Measurements from ENCODE around the gene SFRP5.
A peak's percentile ranks its signal among the peaks of the same experiment; 100 is the strongest.

SFRP5 gene

DNA sequence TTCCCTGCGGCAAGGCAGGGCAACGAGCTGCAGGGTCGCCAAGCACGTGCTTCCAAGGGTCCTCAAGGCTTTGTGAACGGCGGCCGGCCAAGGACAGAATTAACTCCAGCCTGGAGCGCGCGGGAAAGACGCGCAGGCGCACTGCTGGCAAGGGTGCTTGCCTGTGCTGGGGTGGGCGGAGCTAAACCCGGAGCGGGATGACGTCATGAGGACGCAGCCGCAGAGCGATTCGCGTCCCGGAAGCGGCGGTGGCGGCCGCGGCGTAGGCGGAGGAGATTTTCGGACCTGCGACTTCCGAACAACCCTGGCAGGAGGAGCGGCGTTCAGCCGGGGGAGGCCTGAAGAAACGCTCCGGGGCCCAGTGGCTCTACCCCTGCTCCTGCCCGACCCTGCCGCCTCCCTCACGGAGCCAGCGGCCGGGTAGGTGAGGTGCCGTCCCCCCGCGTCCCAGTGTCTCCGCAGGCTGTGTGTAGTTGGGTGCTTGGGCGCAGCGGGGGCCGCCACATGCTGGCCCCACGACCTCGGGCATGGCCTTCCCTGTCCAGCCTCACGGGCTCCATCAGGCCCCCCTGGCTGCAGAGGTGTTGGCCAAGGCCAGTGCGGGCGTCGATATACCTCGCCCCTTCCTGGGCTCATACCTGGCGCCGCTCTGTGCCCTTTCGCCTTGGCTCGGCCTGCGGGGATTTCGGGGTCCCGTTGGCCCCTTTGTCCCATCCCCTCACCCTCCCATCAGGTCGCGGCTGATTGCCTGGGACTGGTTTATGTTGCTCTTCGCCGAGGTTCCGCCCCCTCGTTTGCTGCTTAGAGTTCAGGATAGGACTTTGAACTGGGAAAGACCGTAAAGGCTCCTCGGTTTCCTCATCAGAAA, 34.7 kb downstream of the SFRP5 start, which contains the start of gene ZFYVE27:
TSS of gene ZFYVE27 (plus strand) at position 227 of the 868 bp plus-strand sequence. CDS start 1,350 bp downstream, outside the sequence.
- peak; percentile 88 to 90 for DNase-seq (ENCODE audit: low read depth in 2 of 2)

DNA sequence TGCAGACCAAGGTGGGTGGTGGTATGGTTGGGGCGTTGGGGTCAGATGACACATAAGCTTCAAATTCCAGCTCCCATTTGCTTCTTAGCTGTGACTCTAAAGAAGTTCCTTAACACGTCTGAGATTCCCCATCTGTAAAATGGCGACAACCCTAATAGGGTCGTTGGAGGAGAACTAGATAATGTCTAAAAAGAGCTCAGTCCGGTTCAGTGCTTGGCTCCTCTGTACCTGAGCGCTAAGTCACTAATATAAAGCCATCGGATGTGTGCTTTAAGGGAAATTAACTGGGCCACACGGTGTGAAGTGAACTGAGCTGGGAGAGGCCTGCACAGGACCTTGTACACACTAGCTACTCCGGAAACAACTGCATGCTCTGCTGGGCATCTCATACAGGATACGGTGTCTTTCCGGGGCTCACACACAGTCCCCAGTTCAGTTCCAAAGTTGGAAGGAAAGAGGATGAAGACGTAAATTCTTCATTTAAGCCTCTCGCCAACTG, 35.3 kb downstream of the SFRP5 start:
- DNase-seq (ENCODE audit: low read depth in 2 of 2), result no peak

DNA sequence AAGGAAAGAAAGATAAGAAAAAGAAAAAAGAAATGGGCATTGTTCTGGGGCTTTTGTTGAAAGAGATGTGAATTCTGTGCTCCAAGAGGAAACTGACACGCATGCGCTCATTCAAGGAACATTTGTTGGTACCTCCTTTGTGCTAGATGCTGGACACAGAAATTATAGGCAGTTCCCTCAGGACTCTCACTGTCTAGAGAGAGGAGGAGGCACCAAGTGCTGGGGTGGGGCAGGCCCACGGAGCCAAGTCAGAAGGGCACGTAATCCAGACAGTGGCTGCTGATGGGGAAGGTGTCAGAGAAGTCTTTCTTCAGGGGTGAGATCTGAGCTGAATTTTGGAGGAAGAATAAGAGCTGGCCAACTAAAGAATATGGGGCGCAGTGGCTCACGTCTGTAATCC, 37.8 kb downstream of the SFRP5 start:
- no peak for DNase-seq (ENCODE audit: low read depth in 2 of 2)

DNA sequence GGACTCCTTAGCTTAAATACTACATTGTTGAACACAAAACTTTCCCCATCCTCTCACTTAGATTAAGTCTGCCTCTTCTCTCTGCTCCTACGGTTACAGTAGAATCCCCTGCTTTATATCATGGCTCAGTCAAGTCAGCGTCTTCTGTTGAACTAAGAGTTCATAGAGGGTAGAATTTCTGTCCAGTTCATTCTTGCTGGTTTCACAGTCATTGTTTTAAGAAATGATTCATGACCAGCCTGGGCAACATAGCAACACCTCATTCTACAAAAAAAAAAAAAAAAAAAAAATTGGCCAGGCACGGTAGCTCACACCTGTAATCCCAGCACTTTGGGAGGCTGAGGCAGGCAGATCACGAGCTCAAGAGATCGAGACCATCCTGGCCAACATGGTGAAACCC, 38.5 kb downstream of the SFRP5 start:
- no peak for DNase-seq (ENCODE audit: low read depth in 2 of 2)

DNA sequence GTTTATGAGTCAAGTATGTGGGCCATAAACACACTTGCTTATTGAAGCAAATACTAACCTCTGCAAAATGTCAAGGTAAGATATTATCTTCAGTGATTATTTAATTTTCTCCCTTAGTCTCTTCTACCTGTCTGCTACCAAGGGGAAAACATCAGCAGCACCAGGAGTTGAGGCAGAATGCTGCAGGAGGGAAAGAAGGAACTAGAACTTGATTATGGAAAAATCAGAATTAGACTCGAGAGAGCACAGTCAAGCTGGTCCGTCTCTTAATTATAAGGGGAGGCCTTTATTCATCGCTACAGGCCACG, 39.8 kb downstream of the SFRP5 start:
- no peak for DNase-seq (ENCODE audit: low read depth in 2 of 2)

DNA sequence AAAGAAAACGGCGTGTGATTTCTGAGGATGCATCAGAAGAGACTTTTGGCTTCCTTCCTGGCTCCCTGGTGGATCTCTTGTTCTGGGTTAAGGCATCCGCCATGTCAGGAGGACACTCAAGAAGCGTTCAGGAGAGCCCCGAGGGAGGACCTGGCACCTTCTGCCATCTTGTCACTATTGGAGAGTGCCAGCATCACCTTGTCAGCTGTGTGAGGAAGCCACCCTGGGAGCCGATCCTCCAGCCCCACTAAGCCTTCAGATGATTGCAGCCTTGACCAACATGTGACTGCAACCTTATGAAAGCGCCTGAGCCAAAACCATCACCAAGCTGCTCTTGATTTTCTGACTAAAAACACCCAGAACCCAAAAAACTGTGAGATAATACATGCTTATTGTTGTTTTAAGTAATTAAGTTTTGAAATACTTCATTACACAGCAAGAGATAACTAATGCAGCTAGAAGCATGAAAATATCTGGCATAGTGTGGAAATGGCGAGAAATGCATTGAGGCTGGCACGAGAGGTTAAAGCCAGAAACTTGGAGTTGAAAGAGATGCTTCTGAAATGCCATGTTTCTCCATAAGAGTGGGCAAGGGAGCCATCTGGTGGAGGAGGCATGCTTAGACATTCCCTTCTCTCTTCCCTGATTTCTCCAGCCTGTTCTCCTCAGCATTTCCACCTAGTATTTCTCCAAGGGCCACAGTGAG, 40.3 kb downstream of the SFRP5 start:
- peak in 1 of 2 donors; percentile 12 for DNase-seq (ENCODE audit: low read depth in 2 of 2)

DNA sequence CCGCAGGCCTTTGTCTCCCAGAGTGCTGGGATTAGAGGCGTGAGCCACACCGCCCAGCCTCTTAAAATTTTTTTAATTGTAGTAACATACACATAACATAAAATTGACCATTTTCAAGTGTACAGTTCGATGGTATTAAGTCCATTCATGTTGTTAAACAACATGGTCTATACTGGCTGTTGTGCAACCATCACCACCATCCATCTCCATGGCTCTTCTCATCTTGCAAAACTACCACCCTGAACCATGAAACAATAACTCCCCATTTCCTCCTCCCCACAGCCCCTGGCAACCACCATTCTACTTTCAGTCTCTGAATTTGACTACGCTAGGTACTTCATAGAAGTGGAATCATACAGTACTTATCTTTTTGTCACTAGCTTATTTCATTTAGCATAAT, 42.8 kb downstream of the SFRP5 start:
- no peak for DNase-seq (ENCODE audit: low read depth in 2 of 2)

DNA sequence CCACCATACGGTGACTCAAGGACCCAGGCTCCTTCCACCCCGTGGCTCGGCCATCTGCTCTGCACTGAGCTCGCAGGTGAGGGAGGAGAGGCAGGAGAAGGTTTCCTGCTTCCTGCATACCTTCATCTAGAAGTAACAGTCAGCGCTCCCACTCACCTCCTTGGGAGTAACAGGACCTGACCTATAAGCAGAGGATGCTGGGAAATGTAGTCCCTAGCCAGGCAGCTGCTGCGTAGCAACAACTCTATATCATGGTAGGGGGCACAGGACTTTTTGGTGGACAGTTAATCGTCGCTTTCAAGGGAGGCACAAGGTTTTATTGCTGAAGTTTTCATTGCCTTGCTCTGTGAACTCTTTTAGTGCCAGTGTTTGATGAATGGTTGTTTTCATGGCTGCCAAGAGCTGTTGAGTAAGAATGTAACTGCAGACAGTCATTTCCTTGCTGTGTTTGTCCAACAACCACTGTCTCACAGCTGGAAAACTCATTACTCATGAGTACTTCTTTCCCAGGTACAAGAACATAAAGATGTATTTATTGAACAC, 45.1 kb downstream of the SFRP5 start:
- DNase-seq (ENCODE audit: low read depth in 2 of 2), result no peak

DNA sequence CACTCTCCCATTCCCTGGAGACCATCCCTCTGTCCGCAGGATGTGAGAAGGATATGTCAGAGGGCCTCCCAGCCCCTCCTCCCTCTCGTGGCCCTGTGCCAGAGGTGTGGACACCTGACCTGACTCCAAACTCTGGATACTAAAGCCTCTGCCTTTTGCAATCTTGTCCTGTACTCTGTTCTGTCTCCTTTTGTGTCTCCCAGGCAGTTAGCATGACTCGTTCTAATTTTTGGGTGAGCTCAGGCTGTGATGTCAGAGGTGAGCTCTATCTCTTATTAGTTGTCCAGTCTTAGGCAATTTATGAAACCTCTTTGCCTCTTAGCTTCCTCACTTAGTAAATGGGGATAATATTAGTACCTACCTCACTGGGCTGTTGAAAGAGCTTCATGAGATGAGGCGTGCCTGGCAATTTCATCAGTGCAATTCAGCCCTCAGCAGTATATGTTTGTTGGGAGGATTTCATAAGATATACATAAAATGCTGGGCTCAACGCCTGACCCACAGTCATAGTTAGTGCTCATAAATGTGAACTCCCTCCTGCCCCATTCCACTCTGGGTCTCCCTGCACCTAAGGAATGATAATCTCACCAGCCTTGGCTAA, 47.4 kb downstream of the SFRP5 start:
- no peak for DNase-seq (ENCODE audit: low read depth in 2 of 2)

DNA sequence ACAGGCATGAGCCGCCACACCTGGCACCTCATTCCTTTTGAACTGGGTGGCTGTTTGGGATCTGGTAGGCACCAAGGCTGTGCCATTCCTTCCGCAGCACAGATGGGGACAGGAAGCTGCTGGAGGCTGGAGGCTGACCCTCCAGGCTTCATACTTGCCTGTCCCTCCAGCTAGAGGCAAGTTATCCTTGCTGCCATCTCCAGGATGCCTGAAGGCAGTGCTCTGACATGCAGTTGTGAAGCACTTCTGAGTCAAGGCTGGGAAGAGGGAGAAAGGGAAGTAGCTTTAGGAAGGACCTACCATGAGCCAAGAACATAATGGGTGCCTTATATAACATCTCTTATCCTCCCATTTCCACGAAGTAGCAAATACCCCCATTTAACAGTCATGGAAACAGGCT, 48.8 kb downstream of the SFRP5 start:
- DNase-seq (ENCODE audit: low read depth in 2 of 2), result no peak

DNA sequence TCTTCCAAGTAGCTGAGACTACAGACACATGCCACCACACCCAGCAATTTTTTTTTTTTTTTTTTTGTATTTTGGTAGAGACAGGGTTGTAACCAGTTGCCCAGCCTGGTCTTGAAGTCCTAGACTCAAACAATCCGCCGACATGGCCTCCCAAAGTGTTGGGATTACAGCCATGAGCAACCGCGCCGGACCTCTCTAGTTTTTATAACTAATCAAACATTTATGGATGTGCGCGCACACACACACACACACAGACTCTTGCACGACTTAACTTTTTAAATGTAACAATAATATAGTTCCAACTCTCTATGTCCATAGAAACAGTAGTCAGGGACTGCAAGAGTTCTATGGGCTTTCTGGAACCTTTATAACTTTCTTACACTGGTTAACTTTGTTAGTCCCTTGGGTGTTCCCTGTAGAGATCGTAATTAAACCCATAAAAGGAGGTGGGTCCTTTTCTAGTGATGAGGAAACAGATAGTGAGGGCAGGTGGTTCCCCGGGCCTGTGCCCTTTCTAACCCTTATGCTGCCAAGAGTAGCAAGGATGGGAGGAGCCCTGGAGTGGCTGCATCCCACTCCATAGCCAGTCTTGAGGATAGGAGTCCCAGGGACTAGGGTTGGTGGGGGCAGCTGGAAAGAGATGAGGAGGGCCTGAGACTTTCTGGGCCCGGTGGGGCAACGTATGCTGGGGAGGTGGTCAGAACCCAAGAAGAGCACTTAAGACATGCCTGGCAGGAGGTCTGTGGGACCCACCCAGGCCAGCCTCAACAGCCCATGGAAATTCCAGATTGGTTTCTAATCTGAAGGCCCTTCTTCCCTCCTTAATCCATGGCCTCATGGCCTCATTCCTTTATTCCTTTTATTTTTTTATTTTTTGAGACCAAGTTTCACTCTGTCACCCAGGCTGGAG, 49.7 kb downstream of the SFRP5 start:
- no peak for DNase-seq (ENCODE audit: low read depth in 2 of 2)

DNA sequence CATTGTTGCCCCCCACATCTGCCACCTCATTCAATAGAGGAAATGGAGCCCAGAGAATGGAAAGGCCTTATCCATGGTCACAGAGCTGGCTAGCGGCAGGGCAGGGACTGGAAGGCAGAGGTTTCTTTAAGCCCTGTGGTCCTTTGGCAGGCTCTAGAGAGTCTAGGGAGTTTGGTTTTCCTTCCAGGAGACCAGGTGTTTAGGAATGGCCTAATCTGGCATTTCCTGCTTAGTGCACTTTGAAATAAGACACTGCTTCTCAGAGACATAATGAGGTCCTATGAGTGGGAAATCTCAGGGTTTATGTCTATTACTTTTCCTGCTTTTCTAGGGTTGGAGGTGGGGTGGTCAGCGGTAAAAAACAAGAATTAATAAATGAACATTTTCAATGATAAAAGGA, 52.2 kb downstream of the SFRP5 start:
- no peak for DNase-seq (ENCODE audit: low read depth in 2 of 2)

DNA sequence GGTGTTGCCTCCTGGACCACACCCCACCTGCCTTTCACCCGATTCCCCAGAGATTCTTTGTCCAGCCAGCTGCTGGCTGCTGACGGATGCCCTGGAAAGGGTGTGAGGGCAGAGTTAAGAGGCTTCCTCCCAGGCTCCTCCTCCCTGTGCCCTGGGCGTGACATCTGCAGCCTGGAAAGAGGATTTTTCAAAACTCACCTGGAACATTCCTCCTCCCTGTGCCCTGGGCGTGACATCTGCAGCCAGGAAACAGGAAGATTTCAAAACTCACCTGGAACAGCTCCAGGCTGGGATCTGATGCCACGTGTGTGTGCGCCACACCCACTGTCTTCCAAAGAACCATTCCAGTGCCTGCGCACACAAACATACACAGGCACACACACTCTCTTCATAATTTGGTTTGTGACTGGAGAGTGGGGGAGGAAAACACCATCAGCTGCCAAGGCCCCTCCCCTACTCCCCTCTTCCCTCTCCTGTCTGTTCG, 53.1 kb downstream of the SFRP5 start:
- DNase-seq (ENCODE audit: low read depth in 2 of 2), result no peak

DNA sequence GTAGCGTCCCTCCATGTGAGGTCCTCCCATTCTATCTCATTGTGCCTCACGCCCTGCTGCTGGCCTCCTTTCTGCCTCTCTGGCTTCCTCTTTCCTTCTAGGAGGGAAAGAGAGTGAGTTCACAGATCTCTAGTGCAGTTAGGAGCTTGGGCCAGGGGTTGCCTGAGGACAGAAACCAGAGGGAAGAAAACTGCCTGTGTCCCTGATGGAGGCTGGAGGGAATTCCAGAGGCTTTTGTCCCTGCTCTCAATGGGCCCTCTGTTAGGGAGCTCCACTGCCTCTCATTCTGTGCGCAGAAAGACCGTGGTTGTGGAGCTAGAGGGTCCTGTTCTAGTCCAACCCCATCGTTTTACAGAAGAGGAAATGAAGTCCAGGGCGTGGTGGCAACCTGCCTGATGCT, 53.6 kb downstream of the SFRP5 start:
- DNase-seq (ENCODE audit: low read depth in 2 of 2), result no peak

DNA sequence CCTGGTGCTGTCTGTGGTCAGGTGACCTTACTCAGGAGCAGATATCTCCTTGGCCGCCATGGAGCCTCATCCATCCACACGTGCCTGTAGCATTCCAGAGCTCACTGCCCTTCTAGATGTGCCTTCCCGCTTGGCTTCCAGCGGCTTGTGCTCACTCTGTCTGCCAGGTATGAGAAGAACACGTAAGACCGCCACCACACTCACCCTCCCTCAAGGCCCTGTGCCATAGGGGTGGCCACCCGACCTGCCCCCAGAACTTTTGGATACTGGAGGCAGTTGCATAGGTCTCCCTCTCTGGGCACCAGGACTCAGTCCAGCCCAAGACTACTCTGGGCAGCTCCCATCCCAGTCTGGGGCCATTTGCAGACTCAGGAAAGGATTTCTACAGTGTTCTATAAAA, 54.2 kb downstream of the SFRP5 start:
- DNase-seq (ENCODE audit: low read depth in 2 of 2), result no peak

All from stimulated activated CD8-positive, alpha-beta memory T cell treated with anti-CD3 and anti-CD28 coated beads, Interleukin-15, amount 100 ng/mL, for 4 hours (primary cell).